GM12878 (cell line): ENCODE data around the gene INTS7. TPM values are rescaled to one million over a fixed set of nuclear protein-coding genes. Genes with fewer than 3 reads are reported as not detected.

Experiments used
- ATAC-seq: fragments of 200-7000 bp; cut with Tn5 transposase; 3 replicates; pipeline ENCODE4 v1.9.1; 2020; ENCODE audit warnings: mild to moderate bottlenecking, moderate library complexity
- BruUV-seq: library from RNA; stranded (reverse); fragments of 400-500 nt; replicated peaks from 2 replicates; lab custom pipeline; 2021; lab: Mats Ljungman, UMichigan
- CTCF ChIA-PET: fragments of 300-600 bp; sonication (Branson Sonifier 250); formaldehyde crosslinking; extraction: SDS; loops from one replicate; lab custom pipeline; 2021; ENCODE audit warnings: inconsistent platforms; lab: Yijun Ruan, JAX
- POLR2A ChIA-PET: fragments of 350-600 bp; formaldehyde crosslinking; extraction: SDS; loops from one replicate; lab custom pipeline; 2021; ENCODE audit warnings: inconsistent platforms; lab: Charles Lee
- RAD21 ChIA-PET: fragments of 300-600 bp; sonication (Branson Sonifier 250); formaldehyde crosslinking; loops from one replicate; lab custom pipeline; 2023; ENCODE audit warnings: antibody characterized with exemption; ENCODE audit not compliant: unreplicated experiment; lab: Charles Lee
- SMC1A ChIA-PET: fragments of 300-600 bp; sonication (Branson Sonifier 250); formaldehyde crosslinking; loops from one replicate; lab custom pipeline; 2023; ENCODE audit not compliant: unreplicated experiment, uncharacterized antibody; lab: Charles Lee
- DNase-seq: peaks from one replicate; pipeline ENCODE4 v3.0.0-alpha.2; 2011; ENCODE audit warnings: low read depth, low spot score
- FAIRE-seq: peaks from 3 replicates; lab custom pipeline; 2011; peaks lifted over from hg19 to GRCh38; lab: Jason Lieb, UNC
- H2AFZ ChIP-seq: 2 replicates; pipeline ENCODE4 v1.6.0; 2011; ENCODE audit warnings: low read depth, low read length, control low read depth; ENCODE audit not compliant: control insufficient read depth
- H3K27ac ChIP-seq: 2 replicates; pipeline ENCODE4 v1.5.1; 2011; ENCODE audit warnings: control low read depth; ENCODE audit not compliant: control insufficient read depth, insufficient read depth
- H3K27me3 ChIP-seq, 2 experiments: replicated peaks in 1 of 2; 2 replicates each; pipeline versions ENCODE4 v1.6.0 to v1.6.1; 2011; ENCODE audit warnings: low read length in 1 of 2; ENCODE audit not compliant: control insufficient read depth in 2 of 2, insufficient read depth in 2 of 2
- H3K36me3 ChIP-seq, 2 experiments: 2 replicates each; pipeline ENCODE4 v1.5.1; 2011; ENCODE audit warnings: low read length in 1 of 2; ENCODE audit not compliant: control insufficient read depth in 2 of 2, insufficient read depth in 2 of 2
- H3K4me1 ChIP-seq: 2 replicates; pipeline ENCODE4 v1.6.1; 2011; ENCODE audit warnings: mild to moderate bottlenecking, low read length, moderate library complexity, mixed read lengths; ENCODE audit not compliant: control insufficient read depth, insufficient read depth
- H3K4me2 ChIP-seq: 2 replicates; pipeline ENCODE4 v1.6.0; 2011; ENCODE audit warnings: control low read depth; ENCODE audit not compliant: control insufficient read depth, insufficient read depth
- H3K4me3 ChIP-seq: fragments of 200-600 bp; sonication (generic); 2 replicates; pipeline ENCODE4 v1.5.1; 2016
- H3K79me2 ChIP-seq: 2 replicates; pipeline ENCODE4 v1.6.0; 2011; ENCODE audit warnings: low read length; ENCODE audit not compliant: control insufficient read depth, insufficient read depth
- H3K9ac ChIP-seq: 2 replicates; pipeline ENCODE4 v1.8.0; 2011; ENCODE audit warnings: low read length, control low read depth, mixed read lengths; ENCODE audit not compliant: control insufficient read depth, insufficient read depth
- H3K9me3 ChIP-seq: replicated peaks from 3 replicates; pipeline ENCODE4 v1.5.1; 2011; ENCODE audit warnings: mild to moderate bottlenecking, low read length; ENCODE audit not compliant: control insufficient read depth, insufficient read depth
- H4K20me1 ChIP-seq: 2 replicates; pipeline ENCODE4 v1.6.0; 2011; ENCODE audit not compliant: control insufficient read depth, insufficient read depth
- ASH2L ChIP-seq: fragments of 300-600, 200-600 bp; sonication (generic); IDR thresholded peaks from 2 replicates; pipeline ENCODE4 v1.6.1; 2017; ENCODE audit warnings: low read depth, mild to moderate bottlenecking, borderline replicate concordance
- ATF7 ChIP-seq: fragments of 450-650 bp; IDR thresholded peaks from 2 replicates; pipeline ENCODE4 v1.6.1; 2016; ENCODE audit warnings: low read depth, mild to moderate bottlenecking
- BHLHE40 ChIP-seq, 2 experiments: fragments of 450-650 bp in 1 of 2; IDR thresholded peaks; 2 replicates each; pipeline ENCODE4 v1.6.1; 2011 to 2017; ENCODE audit warnings: low read depth in 2 of 2, borderline replicate concordance in 1 of 2, improper control_type of control experiment in 1 of 2, low read length in 1 of 2, mild to moderate bottlenecking in 1 of 2
- DPF2 ChIP-seq: fragments of 450-650 bp; IDR thresholded peaks from 2 replicates; pipeline ENCODE4 v1.6.1; 2017; ENCODE audit warnings: mild to moderate bottlenecking
- ETV6 ChIP-seq, 2 experiments: fragments of 450-650 bp in 1 of 2; IDR thresholded peaks in 1 of 2; conservative IDR thresholded peaks in 1 of 2; 2 replicates each; pipeline ENCODE4 v1.6.1; 2014; ENCODE audit warnings: antibody characterized with exemption in 1 of 2, borderline replicate concordance in 1 of 2, low read depth in 1 of 2, mild to moderate bottlenecking in 1 of 2, moderate library complexity in 1 of 2
- LARP7 ChIP-seq: fragments of 450-650 bp; IDR thresholded peaks from 2 replicates; pipeline ENCODE4 v1.6.1; 2017; ENCODE audit warnings: mild to moderate bottlenecking
- MEF2B ChIP-seq: fragments of 450-650 bp; IDR thresholded peaks from 2 replicates; pipeline ENCODE4 v1.6.1; 2018; ENCODE audit warnings: mild to moderate bottlenecking, moderate library complexity; ENCODE audit not compliant: partially characterized antibody, poor library complexity, severe bottlenecking
- MTA2 ChIP-seq: fragments of 450-650 bp; IDR thresholded peaks from 2 replicates; pipeline ENCODE4 v1.6.1; 2016; ENCODE audit warnings: low read depth, mild to moderate bottlenecking, moderate library complexity
- NR2C2 ChIP-seq: IDR thresholded peaks from 2 replicates; pipeline ENCODE4 v1.6.1; 2011; ENCODE audit warnings: borderline replicate concordance, low read depth; ENCODE audit not compliant: control insufficient read depth, insufficient read length
- NRF1 ChIP-seq: conservative IDR thresholded peaks from 2 replicates; pipeline ENCODE4 v1.6.1; 2011; ENCODE audit warnings: mild to moderate bottlenecking, low read depth, low read length, improper control_type of control experiment
- POU2F2 ChIP-seq: IDR thresholded peaks from 3 replicates; pipeline ENCODE4 v1.6.1; 2011; ENCODE audit warnings: low read depth, mild to moderate bottlenecking, low read length, borderline replicate concordance
- RFX5 ChIP-seq: IDR thresholded peaks from 2 replicates; pipeline ENCODE4 v1.6.1; 2011; ENCODE audit warnings: low read depth, low read length, improper control_type of control experiment
- TCF12 ChIP-seq: IDR thresholded peaks from 2 replicates; pipeline ENCODE4 v1.6.1; 2011; ENCODE audit warnings: low read depth, mild to moderate bottlenecking, low read length
- TCF3 ChIP-seq: IDR thresholded peaks from 2 replicates; pipeline ENCODE4 v1.6.1; 2012; ENCODE audit warnings: low read depth, mild to moderate bottlenecking, low read length, borderline replicate concordance; ENCODE audit not compliant: insufficient read depth
- ZNF217 ChIP-seq: fragments of 450-650 bp; IDR thresholded peaks from 2 replicates; pipeline ENCODE4 v1.6.1; 2017; ENCODE audit warnings: antibody characterized with exemption, mild to moderate bottlenecking
- ZNF24 ChIP-seq: fragments of 450-650 bp; IDR thresholded peaks from 2 replicates; pipeline ENCODE4 v1.6.1; 2017; ENCODE audit warnings: antibody characterized with exemption, mild to moderate bottlenecking
- ZNF274 ChIP-seq: IDR thresholded peaks from one replicate; pipeline ENCODE4 v1.8.0; 2011; ENCODE audit not compliant: insufficient read length, insufficient read depth
- ZSCAN29 ChIP-seq: fragments of 450-650 bp; IDR thresholded peaks from 2 replicates; pipeline ENCODE4 v1.6.1; 2017; ENCODE audit warnings: mild to moderate bottlenecking, moderate library complexity
- WGBS: methylation state at CpG from one replicate; pipeline ENCODE4 v1.1.6; 2016; ENCODE audit warnings: low lambda C conversion rate; ENCODE audit not compliant: insufficient replicate concordance, insufficient coverage; ENCODE audit errors: missing lambda C conversion rate; 5-methylcytosine and 5-hydroxymethylcytosine counted together
- in situ Hi-C: fragments of 300-500 bp; cut with MboI; formaldehyde crosslinking; loops from 9 replicates; pipeline ENCODE4 v1.14.3; 2018; ENCODE audit warnings: mixed read lengths
- intact Hi-C: fragments of 100-400 bp; cut with micrococcal nuclease; formaldehyde crosslinking; loops from one replicate; pipeline ENCODE4 v1.14.2; 2022; ENCODE audit not compliant: unreplicated experiment
- polyA plus RNA-seq, 11 experiments: library from polyadenylated mRNA; depleted of rRNA in 4 of 11; unstranded in 6 of 11; stranded (reverse) in 5 of 11; fragments of >200 nt; fragmentation: Nextera tagmentation in 4 of 11; fragmentation: Illumina TruSeq in 1 of 11; extraction: Ambion mirVana in 4 of 11; extraction: Trizol in 1 of 11; gene quantifications; 1 replicate in 1 of 11; 2 replicates in 10 of 11; pipeline versions ENCODE4 v1.2.1 to v1.2.3, GENCODE V29; 2011 to 2016; ENCODE audit warnings: inconsistent platforms in 2 of 11, missing spikeins in 2 of 11, low read depth in 1 of 11
- total RNA-seq, 4 experiments: library from RNA; depleted of rRNA in 3 of 4; stranded (reverse); fragments of >200 nt in 3 of 4; fragmentation: Illumina TruSeq in 1 of 4; extraction: Trizol in 1 of 4; gene quantifications; 2 replicates each; pipeline versions ENCODE4 v1.2.1 to v1.2.3, GENCODE V29; 2013 to 2021
- TF ChIP-seq, protein P1 (sequence below): IDR thresholded peaks from 2 replicates; pipeline ENCODE4 v1.6.1; 2011; ENCODE audit warnings: borderline replicate concordance, low read depth, mild to moderate bottlenecking, moderate library complexity, mixed read lengths, low read length; ENCODE audit not compliant: insufficient read depth; ENCODE audit errors: extremely low read length

Gene INTS7
- total and polyA plus RNA-seq, 10 of the 15 experiments (the other 5 are each of a cell fraction or from before 2014, with no cell fraction given): 17.1 to 49.1 (median 26.8) TPM

DNA sequence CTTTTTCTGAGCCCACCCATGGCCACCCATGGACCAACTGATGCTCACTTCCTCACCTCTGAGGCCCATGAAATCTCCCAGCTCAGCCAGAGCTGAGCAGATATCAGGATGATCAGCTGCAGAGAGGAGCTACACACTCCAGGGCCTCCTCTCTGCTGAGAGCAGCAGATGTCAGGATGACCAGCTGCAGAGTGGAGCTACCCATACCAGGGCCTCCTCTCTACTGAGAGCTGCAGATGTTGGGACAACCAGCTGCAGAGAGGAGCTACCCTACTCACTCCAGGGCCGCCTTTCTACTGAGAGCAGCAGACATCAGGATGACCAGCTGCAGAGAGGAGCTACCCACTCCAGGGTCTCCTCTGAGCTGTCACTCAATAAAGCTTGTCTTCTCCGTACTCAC, 133.4 kb downstream of the INTS7 start:
- Histone ChIP-seq H2AFZ (no peak overlapping the region), H3K9me3 (peaks cover 6% of the 10 kb centered on the region; the same call in 2 of the 3 replicates), H4K20me1 (no peaks in the 10 kb centered on the region), H3K36me3 (no peaks in the 10 kb centered on the region), H3K4me1 (peaks cover 5% of the 10 kb centered on the region; the same call in 1 of the 2 replicates), H3K4me3 (no peak overlapping the region), H3K27ac (no peak overlapping the region), H3K79me2 (no peaks in the 10 kb centered on the region), H3K27me3 (no peaks in the 10 kb centered on the region), H3K4me2 (no peak overlapping the region), H3K9ac (no peak overlapping the region)
- TF ChIP-seq ZNF24 (no peak), TCF3 (0 out of 2 replicates have a peak, but pooled peaks have one; percentile 13), DPF2 (no peak)
- ChIA-PET POLR2A (no interaction called here), CTCF (interaction anchor here (2.7 kb wide), 1 partner anchor 203 kb away, joined by 7 read pairs; no protein-coding TSS in a partner anchor), RAD21 (interaction anchor here (0.7 kb wide), 1 partner anchor 8 kb away, joined by 3 read pairs; no protein-coding TSS in a partner anchor), SMC1A (interaction anchor here (0.6 to 2.2 kb wide), 6 partner anchors 12 to 369 kb away, joined by 3 to 6 read pairs (median 3); no protein-coding TSS in a partner anchor)
- WGBS: 76% methylated on average over 2 of the region's 2 CpGs
- no TSS peak for BruUV-seq
- DNase-seq (no peak), FAIRE-seq (no peak), ATAC-seq (no peak)
- intact Hi-C loops (no loop called here), in situ Hi-C loops (no loop called here)

DNA sequence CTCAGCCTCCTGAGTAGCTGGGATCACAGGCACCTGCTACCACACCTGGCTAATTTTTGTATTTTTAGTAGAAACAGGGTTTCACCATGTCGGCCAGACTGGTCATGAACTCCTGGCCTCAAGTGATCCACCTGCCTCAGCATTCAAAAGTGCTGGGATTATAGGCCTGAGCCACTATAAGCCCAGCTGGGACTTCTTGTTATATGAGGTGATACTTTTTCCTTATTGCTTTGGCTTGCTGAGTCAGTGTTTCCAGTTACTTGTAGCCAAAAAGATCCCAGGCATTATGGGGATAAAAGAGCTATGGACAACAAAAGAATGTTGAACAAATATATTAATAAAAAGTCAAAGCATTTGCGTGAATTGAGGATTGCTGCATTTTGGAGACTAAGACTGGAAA, 134.9 kb downstream of the INTS7 start:
- Histone ChIP-seq H3K9me3 (peaks cover 6% of the 10 kb centered on the region; the same call in 2 of the 3 replicates), H3K36me3 (no peaks in the 10 kb centered on the region), H3K27me3 (no peaks in the 10 kb centered on the region), H3K4me2 (no peak overlapping the region), H2AFZ (no peak overlapping the region), H3K4me3 (no peak overlapping the region), H3K79me2 (no peaks in the 10 kb centered on the region), H3K27ac (no peak overlapping the region), H4K20me1 (no peaks in the 10 kb centered on the region), H3K4me1 (peaks cover 5% of the 10 kb centered on the region; the same call in 1 of the 2 replicates), H3K9ac (no peak overlapping the region)
- ATAC-seq (no peak), FAIRE-seq (no peak), DNase-seq (no peak)
- 48% methylated on average over 2 of the region's 2 CpGs for WGBS
- in situ Hi-C loops: no loop called here
- ChIA-PET SMC1A (no interaction called here), CTCF (interaction anchor here (1.2 to 1.9 kb wide), 2 partner anchors 12 to 556 kb away, joined by 4 to 7 read pairs; no protein-coding TSS in a partner anchor), RAD21 (no interaction called here), POLR2A (no interaction called here)
- intact Hi-C loops: no loop called here
- BruUV-seq: no TSS peak
- no peak for TF ChIP-seq NR2C2
- TF ChIP-seq ASH2L: no peak
- TF ChIP-seq TCF12: no peak
- TF ChIP-seq ZSCAN29: no peak
- no peak for TF ChIP-seq ATF7
- TF ChIP-seq POU2F2: no peak
- TF ChIP-seq RFX5: no peak
- TF ChIP-seq, protein P1, sequence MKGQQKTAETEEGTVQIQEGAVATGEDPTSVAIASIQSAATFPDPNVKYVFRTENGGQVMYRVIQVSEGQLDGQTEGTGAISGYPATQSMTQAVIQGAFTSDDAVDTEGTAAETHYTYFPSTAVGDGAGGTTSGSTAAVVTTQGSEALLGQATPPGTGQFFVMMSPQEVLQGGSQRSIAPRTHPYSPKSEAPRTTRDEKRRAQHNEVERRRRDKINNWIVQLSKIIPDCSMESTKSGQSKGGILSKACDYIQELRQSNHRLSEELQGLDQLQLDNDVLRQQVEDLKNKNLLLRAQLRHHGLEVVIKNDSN: no peak
- no peak for TF ChIP-seq ETV6 (conservative IDR thresholded peaks at IDR 0.05 in 1 of 2, IDR thresholded peaks at IDR 0.05 in 1 of 2; ENCODE audit: borderline replicate concordance in 1 of 2, low read depth in 1 of 2)
- TF ChIP-seq NRF1: no peak
- no peak for TF ChIP-seq MEF2B
- TF ChIP-seq ZNF274: no peak
- TF ChIP-seq BHLHE40 (IDR thresholded peaks at IDR 0.05; ENCODE audit: borderline replicate concordance in 1 of 2, low read depth in 2 of 2, low read length in 1 of 2): no peak
- no peak for TF ChIP-seq LARP7
- TF ChIP-seq MTA2: no peak
- no peak for TF ChIP-seq ZNF217
